Osteoblast (primary cell): Measurements from ENCODE around the gene EIF4A3. TPM values are rescaled to one million over a fixed set of nuclear protein-coding genes. Genes with fewer than 3 reads are reported as not detected.

ENCODE experiments used
- DNase-seq: peaks from one replicate; pipeline ENCODE4 v3.0.0; 2011; ENCODE audit warnings: low spot score, mixed read lengths; ENCODE audit not compliant: insufficient read length; ENCODE audit errors: missing footprints
- H2AFZ ChIP-seq: 2 replicates; pipeline ENCODE4 v1.6.0; 2011; ENCODE audit warnings: mild to moderate bottlenecking, low read length
- H3K27ac ChIP-seq: 2 replicates; pipeline ENCODE4 v1.5.1; 2011; ENCODE audit warnings: mild to moderate bottlenecking, low read depth, low read length, moderate library complexity
- H3K27me3 ChIP-seq: 2 replicates; pipeline ENCODE4 v1.6.0; 2012; ENCODE audit warnings: mild to moderate bottlenecking, control low read depth, inconsistent platforms, low read length, moderate library complexity; ENCODE audit not compliant: insufficient read depth
- H3K36me3 ChIP-seq: 2 replicates; pipeline ENCODE4 v1.5.1; 2011; ENCODE audit warnings: mild to moderate bottlenecking, low read length, control low read depth, moderate library complexity; ENCODE audit not compliant: insufficient read depth
- H3K4me1 ChIP-seq: 2 replicates; pipeline ENCODE4 v1.5.1; 2011; ENCODE audit warnings: mild to moderate bottlenecking, low read length, control low read depth, moderate library complexity; ENCODE audit not compliant: insufficient read depth
- H3K4me2 ChIP-seq: 2 replicates; pipeline ENCODE4 v1.6.0; 2011; ENCODE audit warnings: mild to moderate bottlenecking, low read length; ENCODE audit not compliant: insufficient read depth
- H3K4me3 ChIP-seq: fragments of 200-600 bp; sonication (generic); 3 replicates; pipeline ENCODE4 v1.5.1; 2012; ENCODE audit warnings: mild to moderate bottlenecking, low read length, inconsistent platforms; ENCODE audit not compliant: insufficient read depth
- H3K79me2 ChIP-seq: 2 replicates; pipeline ENCODE4 v1.6.0; 2012; ENCODE audit warnings: mild to moderate bottlenecking, low read length, control low read depth, inconsistent platforms; ENCODE audit not compliant: insufficient read depth
- H3K9me3 ChIP-seq: 2 replicates; pipeline ENCODE4 v1.5.1; 2011; ENCODE audit warnings: low read depth, low read length, control low read depth
- H4K20me1 ChIP-seq: 2 replicates; pipeline ENCODE4 v1.6.0; 2012; ENCODE audit warnings: mild to moderate bottlenecking, low read length, control low read depth; ENCODE audit not compliant: insufficient read depth
- CTCF ChIP-seq: IDR thresholded peaks from 2 replicates; pipeline ENCODE4 v1.5.1; 2011; ENCODE audit warnings: mild to moderate bottlenecking, low read depth, low read length, moderate library complexity; ENCODE audit errors: extremely low read depth
- total RNA-seq: library from RNA; depleted of rRNA; stranded (reverse); fragments of >200 nt; gene quantifications from 2 replicates; pipeline ENCODE4 v1.2.3, GENCODE V29; 2012

Gene EIF4A3
- total RNA-seq, 1 donor: 44.5 TPM

- no peaks in the 10 kb centered on the region for H4K20me1 ChIP-seq
- H3K4me1 ChIP-seq: no peaks in the 10 kb centered on the region
- H3K4me2 ChIP-seq: no peak overlapping the region
- no peak for TF ChIP-seq CTCF
- H3K79me2 ChIP-seq: no peaks in the 10 kb centered on the region
- no peaks in the 10 kb centered on the region for H3K9me3 ChIP-seq
- H3K27me3 ChIP-seq: peaks cover 15% of the 10 kb centered on the region
- H3K4me3 ChIP-seq: no peak overlapping the region
- H3K36me3 ChIP-seq: no peaks in the 10 kb centered on the region
- no peak overlapping the region for H2AFZ ChIP-seq
- DNase-seq: peak; percentile 72
- no peak overlapping the region for H3K27ac ChIP-seq
Observed at GRCh38 chr17:80183581-80184422, 36.9 kb upstream of the EIF4A3 start.

DNA sequence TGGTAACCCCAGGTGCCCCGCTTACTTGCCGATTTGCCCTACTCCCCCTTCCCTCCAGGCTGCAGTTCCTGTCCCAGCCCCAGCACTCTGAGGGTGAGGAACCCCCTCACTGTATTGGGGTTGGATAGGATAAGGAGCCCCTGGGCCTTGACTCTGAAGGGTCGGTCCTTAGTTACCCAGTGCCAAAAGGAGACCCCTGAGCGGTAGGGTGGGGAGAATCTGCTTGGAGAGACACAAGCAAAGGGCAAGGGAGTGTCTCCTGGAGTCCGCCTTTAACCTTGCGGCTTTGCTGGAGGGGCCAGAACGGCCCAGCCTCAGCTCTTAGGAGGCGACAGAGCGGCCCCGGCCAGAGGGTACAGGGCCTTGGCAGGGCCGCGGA is 35.9 kb upstream of the EIF4A3 start:
- H3K79me2 ChIP-seq: no peaks in the 10 kb centered on the region
- no peaks in the 10 kb centered on the region for H4K20me1 ChIP-seq
- H3K4me2 ChIP-seq: no peak overlapping the region
- H2AFZ ChIP-seq: no peak overlapping the region
- H3K36me3 ChIP-seq: no peaks in the 10 kb centered on the region
- no peak overlapping the region for H3K27ac ChIP-seq
- no peaks in the 10 kb centered on the region for H3K9me3 ChIP-seq
- H3K4me3 ChIP-seq: no peak overlapping the region
- no peak for TF ChIP-seq CTCF
- H3K4me1 ChIP-seq: no peaks in the 10 kb centered on the region
- DNase-seq: peak; percentile 55
- peaks cover 10% of the 10 kb centered on the region for H3K27me3 ChIP-seq

- H3K27ac ChIP-seq: no peak overlapping the region
- H3K79me2 ChIP-seq: no peaks in the 10 kb centered on the region
- H3K9me3 ChIP-seq: no peaks in the 10 kb centered on the region
- no peaks in the 10 kb centered on the region for H3K4me1 ChIP-seq
- peak; percentile 52 for DNase-seq
- no peaks in the 10 kb centered on the region for H3K36me3 ChIP-seq
- H3K4me2 ChIP-seq: no peak overlapping the region
- H3K4me3 ChIP-seq: no peak overlapping the region
- no peaks in the 10 kb centered on the region for H4K20me1 ChIP-seq
- TF ChIP-seq CTCF: no peak
- no peak overlapping the region for H2AFZ ChIP-seq
- peaks cover 8% of the 10 kb centered on the region for H3K27me3 ChIP-seq
Observed at GRCh38 chr17:80182118-80182844, 35.4 kb upstream of the EIF4A3 start.

GRCh38 chr17:80181431-80181830 is 34.5 kb upstream of the EIF4A3 start:
- Histone ChIP-seq H4K20me1 (no peaks in the 10 kb centered on the region), H3K4me3 (no peak overlapping the region), H3K79me2 (no peaks in the 10 kb centered on the region), H2AFZ (no peak overlapping the region), H3K9me3 (no peaks in the 10 kb centered on the region), H3K4me1 (no peaks in the 10 kb centered on the region), H3K27ac (no peak overlapping the region), H3K4me2 (no peak overlapping the region), H3K27me3 (peaks cover 8% of the 10 kb centered on the region), H3K36me3 (no peaks in the 10 kb centered on the region)
- no peak for TF ChIP-seq CTCF
- DNase-seq: peak; percentile 60
